CD4-positive, alpha-beta T cell treated with Interleukin-4 for 4 hours (primary cell): ENCODE data around the gene ZBTB8OS.
"Not testable (repeated sequence)": the region's sequence is repeated elsewhere in the genome, so short reads cannot be mapped to it uniquely, and the experiment has no call there.

Experiments
- DNase-seq: peaks from one replicate; pipeline ENCODE4 v3.0.0-alpha.2; 2020

Gene ZBTB8OS

GRCh38 chr1:32647308-32648134, 2.8 kb downstream of the ZBTB8OS start:
- no peak for DNase-seq

- no peak for DNase-seq
Measured at GRCh38 chr1:32644426-32644825, 5.9 kb downstream of the ZBTB8OS start.

GRCh38 chr1:32642292-32642827, 8.0 kb downstream of the ZBTB8OS start:
- not testable (repeated sequence) for DNase-seq

GRCh38 chr1:32639489-32640075, 10.8 kb downstream of the ZBTB8OS start:
- DNase-seq: no peak

GRCh38 chr1:32636914-32637645, 13.3 kb downstream of the ZBTB8OS start:
- no peak for DNase-seq

GRCh38 chr1:32635508-32636277, 14.7 kb downstream of the ZBTB8OS start:
- no peak for DNase-seq

GRCh38 chr1:32632829-32633228, 17.5 kb downstream of the ZBTB8OS start:
- DNase-seq: no peak

- not testable (repeated sequence) for DNase-seq
Measured at GRCh38 chr1:32630173-32630572, 20.2 kb downstream of the ZBTB8OS start.

- peak; percentile 46 for DNase-seq
Measured at GRCh38 chr1:32627596-32628162, 22.7 kb downstream of the ZBTB8OS start.

GRCh38 chr1:32626176-32626575, 24.2 kb downstream of the ZBTB8OS start:
- no peak for DNase-seq

- DNase-seq: no peak
Measured at GRCh38 chr1:32623775-32624174, 26.6 kb downstream of the ZBTB8OS start.

GRCh38 chr1:32622806-32623681, 27.3 kb downstream of the ZBTB8OS start:
- DNase-seq: no peak

- no peak for DNase-seq
Measured at GRCh38 chr1:32622205-32622604, 28.1 kb downstream of the ZBTB8OS start.

- no peak for DNase-seq
Measured at GRCh38 chr1:32619701-32620485, 30.5 kb downstream of the ZBTB8OS start.

- no peak for DNase-seq
Measured at GRCh38 chr1:32618673-32619221, 31.6 kb downstream of the ZBTB8OS start.

- DNase-seq: no peak
Measured at GRCh38 chr1:32613472-32613871, 36.9 kb downstream of the ZBTB8OS start.

GRCh38 chr1:32612189-32612881, 38.0 kb downstream of the ZBTB8OS start:
- DNase-seq: peak; percentile 40

- no peak for DNase-seq
Measured at GRCh38 chr1:32611859-32612188, 38.5 kb downstream of the ZBTB8OS start.

GRCh38 chr1:32609180-32609579, 41.2 kb downstream of the ZBTB8OS start:
- no peak for DNase-seq
